HG02852 (cell line): ENCODE measurements around the gene AHDC1.

Experiments used
- ATAC-seq: cut with Tn5 transposase; IDR thresholded peaks from one replicate; pipeline ENCODE4 v1.9.1; 2021; ENCODE audit warnings: mild to moderate bottlenecking, moderate library complexity; ENCODE audit not compliant: unreplicated experiment

AHDC1 gene

GRCh38 chr1:27499142-27499541 is 104.8 kb downstream of the AHDC1 start:
- ATAC-seq, result no peak

GRCh38 chr1:27496604-27497155 is 107.3 kb downstream of the AHDC1 start:
- no peak for ATAC-seq

- ATAC-seq, result no peak
Measured at GRCh38 chr1:27492796-27493195, 111.1 kb downstream of the AHDC1 start.

- no peak for ATAC-seq
Measured at GRCh38 chr1:27491748-27492700, 111.9 kb downstream of the AHDC1 start.

- peak; percentile 83 for ATAC-seq
Measured at GRCh38 chr1:27489973-27490741, 113.8 kb downstream of the AHDC1 start, which contains the start of gene WASF2. Gene WASF2, minus strand, starts transcription at chr1:27490167. Its CDS starts 61,277 bp downstream, at chr1:27428890.

GRCh38 chr1:27489501-27489972 is 114.4 kb downstream of the AHDC1 start:
- peak; percentile 23 for ATAC-seq

- ATAC-seq, result no peak
Measured at GRCh38 chr1:27487966-27488884, 115.7 kb downstream of the AHDC1 start.

- ATAC-seq, result no peak
Measured at GRCh38 chr1:27485363-27485762, 118.6 kb downstream of the AHDC1 start.
